ENCODE results near the gene TSEN54.
"Not testable (repeated sequence)": the region's sequence is repeated elsewhere in the genome, so short reads cannot be mapped to it uniquely, and the experiment has no call there.

Gene TSEN54

GRCh38 chr17:75516255-75516618, at the start of gene TSEN54:
TSS of gene TSEN54 (plus strand) at chr17:75516528. CDS start at chr17:75516561, 33 bp downstream.
- peak; percentile 76 for DNase-seq (ENCODE audit: low read depth)

GRCh38 chr17:75468291-75468754, 48.0 kb upstream of the TSEN54 start:
- no peak for DNase-seq (ENCODE audit: low read depth)

- no peak for DNase-seq (ENCODE audit: low read depth)
Observed at GRCh38 chr17:75468779-75469373, 47.5 kb upstream of the TSEN54 start.

- no peak for DNase-seq (ENCODE audit: low read depth)
Observed at GRCh38 chr17:75471207-75471606, 45.1 kb upstream of the TSEN54 start.

- no peak for DNase-seq (ENCODE audit: low read depth)
Observed at GRCh38 chr17:75472119-75472518, 44.2 kb upstream of the TSEN54 start.

GRCh38 chr17:75473246-75473645, 43.1 kb upstream of the TSEN54 start:
- no peak for DNase-seq (ENCODE audit: low read depth)

GRCh38 chr17:75474736-75475135, 41.6 kb upstream of the TSEN54 start:
- no peak for DNase-seq (ENCODE audit: low read depth)

GRCh38 chr17:75475144-75475835, 41.0 kb upstream of the TSEN54 start:
- no peak for DNase-seq (ENCODE audit: low read depth)

- DNase-seq (ENCODE audit: low read depth), result no peak
Observed at GRCh38 chr17:75475851-75476250, 40.5 kb upstream of the TSEN54 start.

- no peak for DNase-seq (ENCODE audit: low read depth)
Observed at GRCh38 chr17:75476271-75476671, 40.1 kb upstream of the TSEN54 start.

GRCh38 chr17:75476752-75477489, 39.4 kb upstream of the TSEN54 start:
- no peak for DNase-seq (ENCODE audit: low read depth)

- not testable (repeated sequence) for DNase-seq (ENCODE audit: low read depth)
Observed at GRCh38 chr17:75477490-75477862, 38.9 kb upstream of the TSEN54 start.

GRCh38 chr17:75478508-75478907, 37.8 kb upstream of the TSEN54 start:
- DNase-seq (ENCODE audit: low read depth), result no peak

GRCh38 chr17:75480281-75480680, 36.0 kb upstream of the TSEN54 start:
- no peak for DNase-seq (ENCODE audit: low read depth)

- no peak for DNase-seq (ENCODE audit: low read depth)
Observed at GRCh38 chr17:75481194-75482068, 34.9 kb upstream of the TSEN54 start.

- no peak for DNase-seq (ENCODE audit: low read depth)
Observed at GRCh38 chr17:75482098-75482942, 34.0 kb upstream of the TSEN54 start.

GRCh38 chr17:75485688-75486087, 30.6 kb upstream of the TSEN54 start:
- no peak for DNase-seq (ENCODE audit: low read depth)

- no peak for DNase-seq (ENCODE audit: low read depth)
Observed at GRCh38 chr17:75486151-75486550, 30.2 kb upstream of the TSEN54 start.

GRCh38 chr17:75486951-75487350, 29.4 kb upstream of the TSEN54 start:
- no peak for DNase-seq (ENCODE audit: low read depth)

GRCh38 chr17:75487351-75488070, 28.8 kb upstream of the TSEN54 start:
- no peak for DNase-seq (ENCODE audit: low read depth)

Measured in fibroblast of the conjunctiva (primary cell).